ENCODE measurements around the gene KCNQ1OT1. TPM values are rescaled to one million over a fixed set of nuclear protein-coding genes. Genes with fewer than 3 reads are reported as not detected.

Gene KCNQ1OT1
- polyA plus RNA-seq, 4 donors, result 0.46 to 2.7 (median 1.5) TPM

DNA sequence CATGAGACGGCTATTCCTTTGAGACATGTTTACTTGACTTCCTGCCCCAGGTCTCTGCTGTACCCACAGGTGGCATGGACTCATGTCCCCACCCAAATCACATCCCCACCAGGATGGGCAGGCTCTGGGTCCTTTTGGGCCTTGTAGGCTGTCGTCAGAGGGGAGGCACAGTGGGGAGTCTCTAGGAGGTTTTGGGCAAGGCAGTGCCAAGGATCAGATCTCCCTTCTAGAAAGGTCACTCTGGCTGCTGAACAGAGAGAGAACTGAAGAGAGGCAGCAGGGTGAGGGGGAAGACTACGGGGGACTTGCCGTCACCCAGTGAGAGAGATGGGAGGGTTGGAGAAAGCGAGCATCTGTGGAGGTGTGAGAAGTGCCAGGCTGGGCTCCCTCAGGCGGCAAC, 4.6 kb upstream of the KCNQ1OT1 start:
- no peak for DNase-seq (ENCODE audit: low read depth in 4 of 4, low spot score in 2 of 4)

GRCh38 chr11:2703363-2704141, 3.8 kb upstream of the KCNQ1OT1 start:
- no peak for DNase-seq (ENCODE audit: low read depth in 4 of 4, low spot score in 2 of 4)

- no peak for DNase-seq (ENCODE audit: low read depth in 4 of 4, low spot score in 2 of 4)
Measured at GRCh38 chr11:2702771-2703362, 3.1 kb upstream of the KCNQ1OT1 start.

GRCh38 chr11:2701898-2702434, 2.2 kb upstream of the KCNQ1OT1 start:
- DNase-seq (ENCODE audit: low read depth in 4 of 4, low spot score in 2 of 4), result no peak

GRCh38 chr11:2701230-2701629, 1.4 kb upstream of the KCNQ1OT1 start:
- DNase-seq (ENCODE audit: low read depth in 4 of 4, low spot score in 2 of 4), result no peak

- no peak for DNase-seq (ENCODE audit: low read depth in 4 of 4, low spot score in 2 of 4)
Measured at GRCh38 chr11:2700415-2701211, 819 bp upstream of the KCNQ1OT1 start.

- no peak for DNase-seq (ENCODE audit: low read depth in 4 of 4, low spot score in 2 of 4)
Measured at GRCh38 chr11:2699185-2699530, 636 bp downstream of the KCNQ1OT1 start.

GRCh38 chr11:2698386-2699184, 1.2 kb downstream of the KCNQ1OT1 start:
- no peak for DNase-seq (ENCODE audit: low read depth in 4 of 4, low spot score in 2 of 4)

GRCh38 chr11:2697866-2698265, 1.9 kb downstream of the KCNQ1OT1 start:
- DNase-seq (ENCODE audit: low read depth in 4 of 4, low spot score in 2 of 4), result no peak

DNA sequence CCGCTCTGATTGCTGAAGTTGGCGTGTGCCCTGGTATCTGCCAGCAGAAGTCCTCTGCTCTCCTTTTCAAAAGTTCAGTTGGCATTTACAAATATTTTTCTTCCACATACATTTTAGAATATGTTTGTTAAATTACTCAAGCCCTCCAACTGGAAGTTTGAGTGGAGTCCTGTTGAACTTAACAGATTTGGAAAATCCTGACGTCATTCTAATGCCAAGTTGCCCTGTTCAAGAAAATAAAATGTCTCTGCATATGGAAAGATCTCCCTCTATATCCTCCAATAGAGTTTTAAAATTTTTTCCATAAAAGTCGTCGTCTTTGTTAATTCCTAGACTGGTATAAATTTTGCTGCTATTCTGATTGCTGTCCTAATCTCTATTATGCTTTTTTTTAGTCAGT, 3.3 kb downstream of the KCNQ1OT1 start:
- DNase-seq (ENCODE audit: low read depth in 4 of 4, low spot score in 2 of 4), result no peak

- no peak for DNase-seq (ENCODE audit: low read depth in 4 of 4, low spot score in 2 of 4)
Measured at GRCh38 chr11:2694995-2695939, 4.5 kb downstream of the KCNQ1OT1 start.

GRCh38 chr11:2694495-2694894, 5.3 kb downstream of the KCNQ1OT1 start:
- DNase-seq (ENCODE audit: low read depth in 4 of 4, low spot score in 2 of 4), result no peak

DNA sequence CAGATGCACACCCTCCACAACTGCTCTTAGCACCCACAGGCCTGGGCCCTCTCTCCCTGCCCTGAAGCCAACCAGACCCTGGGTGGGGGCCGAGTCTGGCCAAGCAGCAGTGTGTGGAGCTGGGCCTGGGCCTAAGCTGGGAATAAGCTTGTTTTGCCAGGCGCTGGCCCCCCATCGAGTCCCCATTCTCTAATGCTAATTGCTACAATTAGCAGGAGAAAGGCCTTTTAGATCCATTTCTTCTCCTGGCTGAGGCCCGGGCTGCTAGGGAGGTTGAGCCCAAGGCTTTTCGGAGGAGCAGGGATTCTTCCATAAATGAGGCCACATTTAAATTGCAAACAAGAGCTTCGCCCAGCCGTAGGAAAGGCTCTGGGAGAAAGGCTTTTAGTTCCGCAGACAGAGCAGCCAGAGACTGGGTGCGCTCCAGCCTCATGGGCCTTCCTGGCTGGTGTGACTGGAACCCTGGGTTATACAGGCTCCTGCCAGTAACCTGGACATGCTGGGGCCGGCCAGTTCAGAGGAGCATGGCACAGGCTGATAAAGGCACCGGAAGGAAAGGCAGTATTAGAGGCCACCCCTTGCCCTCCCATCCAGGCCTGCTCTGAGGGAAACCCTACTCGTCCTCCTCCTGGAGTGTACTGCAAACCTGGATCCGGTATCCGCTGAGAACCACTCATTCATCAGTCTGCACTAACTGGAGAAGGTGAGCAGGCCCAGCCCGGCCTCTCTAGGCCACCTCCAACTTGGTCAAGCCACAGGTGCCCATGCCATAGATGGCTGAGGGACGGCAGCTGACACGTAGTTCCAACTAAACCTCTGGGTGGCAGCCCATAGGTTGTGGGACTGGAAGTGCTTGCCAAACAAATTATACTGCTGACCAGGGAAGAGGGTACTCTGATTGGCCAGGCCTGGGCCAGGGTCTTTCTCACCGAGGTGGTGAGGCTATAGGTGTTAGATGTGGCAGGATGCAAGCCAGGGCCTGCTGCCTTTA, 6.2 kb downstream of the KCNQ1OT1 start:
- no peak for DNase-seq (ENCODE audit: low read depth in 4 of 4, low spot score in 2 of 4)

DNA sequence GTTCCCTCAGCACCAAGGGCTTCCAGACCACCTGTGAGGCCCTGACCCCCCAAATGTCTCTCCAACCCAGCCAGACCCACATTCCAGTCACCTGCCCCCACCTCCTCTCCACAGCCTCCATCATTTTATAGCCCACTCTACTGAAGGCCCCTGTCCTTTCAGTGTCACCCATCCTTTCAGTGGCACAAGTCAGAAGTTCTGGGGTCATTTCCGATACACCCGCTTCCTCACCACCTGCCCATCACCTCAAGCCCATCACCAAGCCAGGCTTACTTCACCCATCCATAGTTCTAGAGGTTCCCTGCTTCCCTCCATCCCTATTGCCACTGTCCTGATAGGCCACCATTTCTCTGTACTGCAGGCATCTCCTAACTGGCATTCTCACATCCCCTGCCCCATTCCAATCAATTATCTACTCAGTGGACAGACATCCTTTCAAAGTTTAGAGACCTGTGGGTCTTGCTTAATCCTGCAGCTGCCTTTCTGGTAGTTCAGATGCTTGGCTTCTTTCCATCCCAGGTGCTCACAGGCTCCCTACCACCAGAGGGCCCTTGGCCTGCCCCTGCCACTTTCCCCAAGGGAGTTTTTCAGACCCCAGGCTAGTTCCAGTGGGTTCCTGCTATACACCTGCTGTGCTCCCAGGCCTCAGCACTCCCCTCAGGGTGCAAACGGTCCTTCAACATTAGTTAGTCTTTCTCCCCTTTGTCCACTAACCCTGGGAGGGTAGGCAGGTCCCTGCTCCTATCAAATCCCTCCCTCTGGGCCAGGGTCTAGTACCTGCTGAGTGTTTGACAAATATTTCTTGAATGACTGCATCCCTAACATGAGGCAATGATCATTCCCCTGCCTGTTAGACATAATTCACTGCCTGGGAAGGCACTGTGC, 7.6 kb downstream of the KCNQ1OT1 start:
- no peak for DNase-seq (ENCODE audit: low read depth in 4 of 4, low spot score in 2 of 4)

- DNase-seq (ENCODE audit: low read depth in 4 of 4, low spot score in 2 of 4), result no peak
Measured at GRCh38 chr11:2691355-2691761, 8.4 kb downstream of the KCNQ1OT1 start.

DNA sequence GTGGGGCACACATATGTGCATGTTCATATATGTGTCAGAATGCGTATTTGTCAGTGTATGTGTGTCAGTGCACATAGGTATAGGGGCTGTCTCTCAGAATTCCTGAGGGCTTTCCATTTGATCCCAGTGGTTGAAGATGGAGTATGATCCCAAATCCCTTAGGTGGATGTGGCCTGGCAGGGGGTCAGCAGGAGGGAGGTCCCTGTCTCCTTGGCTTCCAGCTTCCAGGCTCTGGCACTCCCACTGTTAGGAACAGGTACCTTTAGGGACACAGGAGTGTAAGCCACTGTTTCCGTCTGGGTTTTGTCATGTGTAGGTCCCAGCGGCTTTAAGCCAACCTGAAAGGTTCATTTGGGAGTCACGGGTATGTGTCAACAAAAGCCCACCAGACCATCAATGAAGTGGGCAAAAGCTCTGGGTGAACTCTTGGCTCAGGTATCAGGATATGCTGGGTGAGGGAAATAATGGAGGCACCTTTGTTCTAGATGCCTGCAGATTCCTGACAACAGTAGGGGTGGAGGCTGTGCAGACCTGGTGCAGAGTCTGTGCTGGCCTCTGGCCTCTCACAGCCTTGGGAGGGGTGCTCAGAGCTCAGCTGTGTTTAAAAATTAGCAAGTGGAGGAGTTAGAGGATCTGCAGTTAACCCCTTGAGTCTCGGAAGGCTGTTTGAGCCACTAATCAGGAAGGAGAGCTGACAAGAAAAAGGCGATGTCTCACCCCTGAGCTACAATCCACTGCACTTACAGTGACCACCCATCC, 9.0 kb downstream of the KCNQ1OT1 start:
- DNase-seq (ENCODE audit: low read depth in 4 of 4, low spot score in 2 of 4), result no peak

Measured in left renal cortex interstitium (tissue), 4 donors.